Lower lobe of right lung (tissue), 2 donors: ENCODE results near the gene C13orf42. TPM values are rescaled to one million over a fixed set of nuclear protein-coding genes. Genes with fewer than 3 reads are reported as not detected.

Experiments
- ATAC-seq, 2 donors: fragments of 200-7000 bp; cut with Tn5 transposase; one replicate each; pipeline ENCODE4 v1.9.1; 2020 to 2022; ENCODE audit warnings: mild to moderate bottlenecking in 2 of 2, moderate library complexity in 2 of 2
- DNase-seq: peaks from one replicate; pipeline ENCODE4 v3.0.0-alpha.2; 2020
- H3K27ac ChIP-seq: fragments of 200-600 bp; one replicate; pipeline ENCODE4 v1.8.0; 2022
- H3K27me3 ChIP-seq: fragments of 200-600 bp; one replicate; pipeline ENCODE4 v1.8.0; 2022; ENCODE audit warnings: low read depth
- H3K36me3 ChIP-seq: fragments of 200-600 bp; one replicate; pipeline ENCODE4 v1.8.0; 2022; ENCODE audit warnings: mild to moderate bottlenecking
- H3K4me1 ChIP-seq: fragments of 200-600 bp; one replicate; pipeline ENCODE4 v1.8.0; 2022
- H3K4me3 ChIP-seq: fragments of 200-600 bp; one replicate; pipeline ENCODE4 v1.8.0; 2022; ENCODE audit warnings: mild to moderate bottlenecking
- H3K9me3 ChIP-seq: fragments of 200-600 bp; one replicate; pipeline ENCODE4 v1.8.0; 2022
- intact Hi-C: fragments of 100-400 bp; cut with DNase I; formaldehyde crosslinking; loops from one replicate; pipeline ENCODE4 v1.11.0; 2022
- total RNA-seq: library from RNA; stranded (reverse); fragmentation: NEBNext Ultra II Directional; extraction: Animal tissue kit (Norgen Biotek cat#: 25700); gene quantifications from one replicate; pipeline ENCODE4 v1.2.1, GENCODE V29; 2021
- TF ChIP-seq, protein P1 (sequence below): fragments of 200-600 bp; IDR thresholded peaks from one replicate; pipeline ENCODE4 v1.8.0; 2022; ENCODE audit warnings: antibody characterized with exemption, mild to moderate bottlenecking
- donor health status: DM: no; HTN: yes; CAD: no; lungs with severe emphysema.

Gene C13orf42
- total RNA-seq, 1 donor from 2014 or later: not detected

GRCh38 chr13:51148952-51149573, 38.0 kb upstream of the C13orf42 start:
- ATAC-seq (peak; percentile 28 to 55), DNase-seq (no peak)
- peak overlapping the region; percentile 25 for H3K27ac ChIP-seq
- no peaks in the 10 kb centered on the region for H3K9me3 ChIP-seq
- intact Hi-C loops: no loop called here
- no peaks in the 10 kb centered on the region for H3K4me1 ChIP-seq
- no peaks in the 10 kb centered on the region for H3K36me3 ChIP-seq
- TF ChIP-seq, protein P1, sequence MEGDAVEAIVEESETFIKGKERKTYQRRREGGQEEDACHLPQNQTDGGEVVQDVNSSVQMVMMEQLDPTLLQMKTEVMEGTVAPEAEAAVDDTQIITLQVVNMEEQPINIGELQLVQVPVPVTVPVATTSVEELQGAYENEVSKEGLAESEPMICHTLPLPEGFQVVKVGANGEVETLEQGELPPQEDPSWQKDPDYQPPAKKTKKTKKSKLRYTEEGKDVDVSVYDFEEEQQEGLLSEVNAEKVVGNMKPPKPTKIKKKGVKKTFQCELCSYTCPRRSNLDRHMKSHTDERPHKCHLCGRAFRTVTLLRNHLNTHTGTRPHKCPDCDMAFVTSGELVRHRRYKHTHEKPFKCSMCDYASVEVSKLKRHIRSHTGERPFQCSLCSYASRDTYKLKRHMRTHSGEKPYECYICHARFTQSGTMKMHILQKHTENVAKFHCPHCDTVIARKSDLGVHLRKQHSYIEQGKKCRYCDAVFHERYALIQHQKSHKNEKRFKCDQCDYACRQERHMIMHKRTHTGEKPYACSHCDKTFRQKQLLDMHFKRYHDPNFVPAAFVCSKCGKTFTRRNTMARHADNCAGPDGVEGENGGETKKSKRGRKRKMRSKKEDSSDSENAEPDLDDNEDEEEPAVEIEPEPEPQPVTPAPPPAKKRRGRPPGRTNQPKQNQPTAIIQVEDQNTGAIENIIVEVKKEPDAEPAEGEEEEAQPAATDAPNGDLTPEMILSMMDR: peak; percentile 57
- no peaks in the 10 kb centered on the region for H3K27me3 ChIP-seq
- H3K4me3 ChIP-seq: no peak overlapping the region

DNA sequence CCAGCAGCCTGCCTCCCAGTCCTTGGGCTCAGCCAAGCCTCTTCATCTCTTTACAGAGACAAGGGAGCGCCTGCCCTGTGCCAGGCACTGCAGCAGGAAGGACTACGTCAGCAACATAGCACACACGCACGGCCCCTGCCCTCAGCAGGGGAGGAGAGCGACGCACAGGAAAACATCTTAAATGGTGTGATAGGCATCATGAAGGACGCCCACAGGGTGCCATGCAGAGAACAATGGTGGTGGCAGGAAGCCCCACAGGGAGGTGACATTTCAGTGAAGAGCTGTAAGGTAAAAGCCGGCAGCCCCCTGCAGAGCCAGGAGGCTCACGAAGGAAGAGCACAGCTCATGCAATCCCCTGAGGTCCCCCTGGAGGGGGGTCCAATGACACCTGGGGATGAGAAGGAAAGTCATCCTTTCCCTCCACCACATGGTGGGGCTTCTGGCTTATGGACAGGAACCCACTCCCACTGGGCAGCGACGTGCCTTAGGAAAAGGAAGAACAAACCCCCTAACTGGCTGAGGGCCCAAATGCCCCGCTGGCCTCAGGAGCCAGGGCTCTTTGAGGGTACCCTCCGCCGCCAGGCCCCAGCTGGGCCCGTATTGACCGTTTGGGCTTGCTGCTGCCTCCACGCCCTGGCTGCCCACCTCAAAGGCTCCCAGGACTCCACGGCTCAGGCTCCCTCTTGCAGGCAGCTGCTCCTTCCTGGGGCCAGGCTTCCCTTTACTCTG, 37.3 kb upstream of the C13orf42 start:
- no peaks in the 10 kb centered on the region for H3K36me3 ChIP-seq
- TF ChIP-seq, protein P1: no peak
- H3K27ac ChIP-seq: peak overlapping the region; percentile 25
- peak; percentile 44 to 68 for ATAC-seq
- intact Hi-C loops: no loop called here
- no peaks in the 10 kb centered on the region for H3K9me3 ChIP-seq
- no peak overlapping the region for H3K4me3 ChIP-seq
- H3K4me1 ChIP-seq: no peaks in the 10 kb centered on the region
- H3K27me3 ChIP-seq: no peaks in the 10 kb centered on the region
- no peak for DNase-seq

GRCh38 chr13:51147732-51148131, 36.7 kb upstream of the C13orf42 start:
- H3K9me3 ChIP-seq: no peaks in the 10 kb centered on the region
- H3K27ac ChIP-seq: no peak overlapping the region
- H3K4me1 ChIP-seq: no peaks in the 10 kb centered on the region
- H3K27me3 ChIP-seq: no peaks in the 10 kb centered on the region
- H3K4me3 ChIP-seq: no peak overlapping the region
- intact Hi-C loops: no loop called here
- TF ChIP-seq, protein P1: no peak
- H3K36me3 ChIP-seq: no peaks in the 10 kb centered on the region
- DNase-seq (no peak), ATAC-seq (peak; percentile 16 to 18)

DNA sequence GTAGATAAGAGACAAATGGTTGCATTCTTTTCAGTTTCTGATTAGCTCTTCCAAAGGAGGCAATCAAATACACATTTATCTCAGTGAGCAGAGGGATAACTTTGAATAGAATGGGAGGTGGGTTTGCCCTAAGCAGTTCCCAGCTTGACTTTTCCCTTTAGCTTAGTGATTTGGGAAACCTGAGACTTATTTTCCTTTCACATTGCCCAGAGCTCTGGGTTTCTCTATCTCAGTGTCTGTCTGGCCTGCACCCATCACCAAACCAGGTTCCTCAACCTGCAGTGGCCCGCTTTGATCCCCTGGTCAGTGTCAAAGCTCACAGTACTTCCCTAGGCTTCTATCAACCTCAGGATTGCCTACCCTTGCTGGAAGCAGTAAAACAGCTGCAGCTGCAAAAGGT, 35.6 kb upstream of the C13orf42 start:
- intact Hi-C loops: no loop called here
- TF ChIP-seq, protein P1: no peak
- Histone ChIP-seq H3K27me3 (no peaks in the 10 kb centered on the region), H3K4me3 (no peak overlapping the region), H3K9me3 (no peaks in the 10 kb centered on the region), H3K36me3 (no peaks in the 10 kb centered on the region), H3K27ac (no peak overlapping the region), H3K4me1 (no peaks in the 10 kb centered on the region)
- ATAC-seq (no peak), DNase-seq (no peak)

- TF ChIP-seq, protein P1: no peak
- H3K27ac ChIP-seq: no peak overlapping the region
Measured at GRCh38 chr13:51137250-51137649, 26.2 kb upstream of the C13orf42 start.

More at GRCh38 chr13:51137250-51137649, 26.2 kb upstream of the C13orf42 start:
- intact Hi-C loops: no loop called here
- H3K4me3 ChIP-seq: no peak overlapping the region
- no peak for DNase-seq
- H3K36me3 ChIP-seq: no peaks in the 10 kb centered on the region
- H3K9me3 ChIP-seq: no peaks in the 10 kb centered on the region
- H3K27me3 ChIP-seq: no peaks in the 10 kb centered on the region
- no peak for ATAC-seq
- H3K4me1 ChIP-seq: no peaks in the 10 kb centered on the region
